ENCODE results near the gene PDE5A.

Gene PDE5A

GRCh38 chr4:119628281-119629141 is at the start of gene PDE5A:
TSS of gene PDE5A (minus strand) at chr4:119628804. CDS start at chr4:119628671, 133 bp downstream.
- peak; percentile 85 for TF ChIP-seq CTCF (IDR thresholded peaks at IDR 0.05; ENCODE audit: control insufficient read depth, extremely low read depth, insufficient read depth)
- no peak for DNase-seq (ENCODE audit: low read depth)

GRCh38 chr4:119676101-119676500 is 47.5 kb upstream of the PDE5A start:
- no peak for TF ChIP-seq CTCF (IDR thresholded peaks at IDR 0.05; ENCODE audit: control insufficient read depth, extremely low read depth, insufficient read depth)
- H3K4me3 ChIP-seq (ENCODE audit: low read depth, low read length), result no peak overlapping the region
- DNase-seq (ENCODE audit: low read depth), result peak; percentile 15

More at GRCh38 chr4:119628281-119629141, at the start of gene PDE5A:
- H3K4me3 ChIP-seq (ENCODE audit: low read depth, low read length), result peak within 1 kb of the TSS; percentile 39

- H3K4me3 ChIP-seq (ENCODE audit: low read depth, low read length), result no peak overlapping the region
- no peak for DNase-seq (ENCODE audit: low read depth)
- TF ChIP-seq CTCF (IDR thresholded peaks at IDR 0.05; ENCODE audit: control insufficient read depth, extremely low read depth, insufficient read depth), result no peak
Observed at GRCh38 chr4:119675391-119675790, 46.8 kb upstream of the PDE5A start.

- no peak for DNase-seq (ENCODE audit: low read depth)
- TF ChIP-seq CTCF (IDR thresholded peaks at IDR 0.05; ENCODE audit: control insufficient read depth, extremely low read depth, insufficient read depth), result no peak
- H3K4me3 ChIP-seq (ENCODE audit: low read depth, low read length), result no peak overlapping the region
Observed at GRCh38 chr4:119672938-119673337, 44.3 kb upstream of the PDE5A start.

- TF ChIP-seq CTCF (IDR thresholded peaks at IDR 0.05; ENCODE audit: control insufficient read depth, extremely low read depth, insufficient read depth), result no peak
- no peak for DNase-seq (ENCODE audit: low read depth)
- H3K4me3 ChIP-seq (ENCODE audit: low read depth, low read length), result no peak overlapping the region
Observed at GRCh38 chr4:119672086-119672485, 43.5 kb upstream of the PDE5A start.

- TF ChIP-seq CTCF (IDR thresholded peaks at IDR 0.05; ENCODE audit: control insufficient read depth, extremely low read depth, insufficient read depth), result no peak
- DNase-seq (ENCODE audit: low read depth), result no peak
Observed at GRCh38 chr4:119671205-119671604, 42.6 kb upstream of the PDE5A start.

More at GRCh38 chr4:119671205-119671604, 42.6 kb upstream of the PDE5A start:
- H3K4me3 ChIP-seq (ENCODE audit: low read depth, low read length), result no peak overlapping the region

All from LNCaP clone FGC (cell line).